H9 (cell line): ENCODE measurements around the gene AP2S1. TPM values are rescaled to one million over a fixed set of nuclear protein-coding genes. Genes with fewer than 3 reads are reported as not detected.

Experiments used
- DNase-seq: peaks from one replicate; pipeline ENCODE4 v3.0.0-alpha.2; 2017
- H2AFZ ChIP-seq: one replicate; pipeline ENCODE4 v1.6.1; 2013; ENCODE audit warnings: mild to moderate bottlenecking, low read length, control low read depth, moderate library complexity
- H2AK5ac ChIP-seq: 2 replicates; pipeline ENCODE4 v1.6.1; 2013; ENCODE audit warnings: low read length, control low read depth, mixed read lengths; ENCODE audit not compliant: insufficient read length
- H2BK120ac ChIP-seq: one replicate; pipeline ENCODE4 v1.6.1; 2013; ENCODE audit warnings: low read depth, mild to moderate bottlenecking, low read length, control low read depth, inconsistent platforms; ENCODE audit not compliant: poor library complexity, severe bottlenecking
- H2BK12ac ChIP-seq: 2 replicates; pipeline ENCODE4 v1.6.1; 2013; ENCODE audit warnings: low read length, control low read depth, mixed read lengths, low read depth; ENCODE audit not compliant: insufficient read length
- H2BK15ac ChIP-seq: 2 replicates; pipeline ENCODE4 v1.6.1; 2013; ENCODE audit warnings: low read depth, low read length, control low read depth
- H2BK20ac ChIP-seq: one replicate; pipeline ENCODE4 v1.6.1; 2013; ENCODE audit warnings: low read depth, mild to moderate bottlenecking, low read length, control low read depth, inconsistent platforms; ENCODE audit not compliant: poor library complexity, severe bottlenecking
- H2BK5ac ChIP-seq: 2 replicates; pipeline ENCODE4 v1.6.1; 2013; ENCODE audit warnings: low read length, control low read depth, mixed read lengths; ENCODE audit not compliant: insufficient read length
- H3K14ac ChIP-seq: 2 replicates; pipeline ENCODE4 v1.6.1; 2013; ENCODE audit warnings: low read length, control low read depth; ENCODE audit not compliant: insufficient read depth
- H3K18ac ChIP-seq: 2 replicates; pipeline ENCODE4 v1.6.1; 2013; ENCODE audit warnings: low read depth, mild to moderate bottlenecking, mixed read lengths, low read length, control low read depth; ENCODE audit not compliant: insufficient read length
- H3K23ac ChIP-seq: 2 replicates; pipeline ENCODE4 v1.6.1; 2013; ENCODE audit warnings: low read length, control low read depth, mixed read lengths, low read depth; ENCODE audit not compliant: insufficient read length
- H3K23me2 ChIP-seq: 2 replicates; pipeline ENCODE4 v1.6.1; 2013; ENCODE audit warnings: low read depth, mild to moderate bottlenecking, mixed read lengths, low read length, control low read depth; ENCODE audit not compliant: insufficient read length, poor library complexity, severe bottlenecking
- H3K27ac ChIP-seq: 2 replicates; pipeline ENCODE4 v1.5.1; 2013; ENCODE audit warnings: low read length, control low read depth, mixed read lengths, low read depth; ENCODE audit not compliant: insufficient read length
- H3K27me3 ChIP-seq: 2 replicates; pipeline ENCODE4 v1.6.1; 2013; ENCODE audit warnings: low read length, control low read depth, inconsistent platforms; ENCODE audit not compliant: insufficient read depth
- H3K4ac ChIP-seq: 2 replicates; pipeline ENCODE4 v1.6.1; 2013; ENCODE audit warnings: low read depth, mild to moderate bottlenecking, control low read depth, inconsistent platforms, low read length, moderate library complexity
- H3K4me1 ChIP-seq: 2 replicates; pipeline ENCODE4 v1.6.1; 2013; ENCODE audit warnings: low read length, control low read depth, inconsistent platforms; ENCODE audit not compliant: insufficient read depth
- H3K4me2 ChIP-seq: 2 replicates; pipeline ENCODE4 v1.6.1; 2013; ENCODE audit warnings: low read length, control low read depth, mixed read lengths; ENCODE audit not compliant: insufficient read length, insufficient read depth
- H3K56ac ChIP-seq: 2 replicates; pipeline ENCODE4 v1.6.1; 2013; ENCODE audit warnings: low read depth, mild to moderate bottlenecking, mixed read lengths, low read length, control low read depth; ENCODE audit not compliant: insufficient read length
- H3K79me1 ChIP-seq: 2 replicates; pipeline ENCODE4 v1.6.1; 2013; ENCODE audit warnings: low read depth, mild to moderate bottlenecking, moderate library complexity, low read length, control low read depth, inconsistent platforms; ENCODE audit not compliant: insufficient read depth, poor library complexity, severe bottlenecking
- H3K79me2 ChIP-seq: 2 replicates; pipeline ENCODE4 v1.6.1; 2013; ENCODE audit warnings: low read length, control low read depth, inconsistent platforms; ENCODE audit not compliant: insufficient read depth
- H3K9ac ChIP-seq: 2 replicates; pipeline ENCODE4 v1.6.1; 2013; ENCODE audit warnings: low read length, control low read depth, mixed read lengths; ENCODE audit not compliant: insufficient read length; ENCODE audit errors: extremely low read depth
- H3K9me3 ChIP-seq: one replicate; pipeline ENCODE4 v1.6.1; 2013; ENCODE audit warnings: low read depth, low read length, inconsistent platforms; ENCODE audit not compliant: control insufficient read depth
- H3T11ph ChIP-seq: one replicate; pipeline ENCODE4 v1.6.1; 2013; ENCODE audit warnings: mild to moderate bottlenecking, low read length, control low read depth, inconsistent platforms
- H4K20me1 ChIP-seq: one replicate; pipeline ENCODE4 v1.6.1; 2013; ENCODE audit not compliant: control insufficient read depth, insufficient read length, insufficient read depth
- H4K5ac ChIP-seq: 2 replicates; pipeline ENCODE4 v1.6.1; 2013; ENCODE audit warnings: low read depth, mild to moderate bottlenecking, mixed read lengths, low read length, control low read depth; ENCODE audit not compliant: insufficient read length
- H4K8ac ChIP-seq: replicated peaks from 2 replicates; pipeline ENCODE4 v1.6.1; 2013; ENCODE audit warnings: low read length, control low read depth, mixed read lengths, low read depth; ENCODE audit not compliant: insufficient read length
- H4K91ac ChIP-seq: 2 replicates; pipeline ENCODE4 v1.6.1; 2013; ENCODE audit warnings: low read depth, mild to moderate bottlenecking, moderate library complexity, mixed read lengths, low read length, control low read depth; ENCODE audit not compliant: insufficient read length
- H3K27ac Mint-ChIP-seq, 3 experiments: 2 replicates in 2 of 3; 3 replicates in 1 of 3; pipeline ENCODE4 v1.8.0; 2020 to 2021; ENCODE audit warnings: mixed read lengths in 3 of 3, mild to moderate bottlenecking in 1 of 3, moderate library complexity in 1 of 3
- H3K27me3 Mint-ChIP-seq: 2 replicates; pipeline ENCODE4 v1.8.0; 2021; ENCODE audit warnings: low read depth, mild to moderate bottlenecking, moderate library complexity, mixed read lengths
- H3K36me3 Mint-ChIP-seq, 3 experiments: 2 replicates in 2 of 3; 3 replicates in 1 of 3; pipeline ENCODE4 v1.8.0; 2020 to 2021; ENCODE audit warnings: low read depth in 3 of 3, mixed read lengths in 3 of 3; ENCODE audit not compliant: insufficient read depth in 1 of 3
- H3K4me1 Mint-ChIP-seq, 2 experiments: 2 replicates each; pipeline ENCODE4 v1.8.0; 2020; ENCODE audit warnings: mixed read lengths in 2 of 2
- H3K4me3 Mint-ChIP-seq, 2 experiments: 2 replicates in 1 of 2; 3 replicates in 1 of 2; pipeline ENCODE4 v1.8.0; 2020 to 2021; ENCODE audit warnings: mild to moderate bottlenecking in 2 of 2, mixed read lengths in 2 of 2, moderate library complexity in 1 of 2
- H3K9me3 Mint-ChIP-seq, 2 experiments: 2 replicates in 1 of 2; 3 replicates in 1 of 2; pipeline ENCODE4 v1.8.0; 2020; ENCODE audit warnings: mild to moderate bottlenecking in 2 of 2, mixed read lengths in 2 of 2, moderate library complexity in 1 of 2
- WGBS: extraction: QIAGEN DNeasy Blood & Tissue Kit; methylation state at CpG from one replicate; pipeline ENCODE4 v1.1.7; 2013; ENCODE audit warnings: missing lambda C conversion rate, low lambda C conversion rate, mixed read lengths; ENCODE audit not compliant: insufficient read length; ENCODE audit errors: extremely low coverage; 5-methylcytosine and 5-hydroxymethylcytosine counted together
- total RNA-seq: library from RNA; stranded (reverse); gene quantifications from 2 replicates; pipeline ENCODE4 v1.2.1, GENCODE V29; 2021
- TF ChIP-seq, protein P1 (sequence below): fragments of 200-600 bp; sonication (generic); conservative IDR thresholded peaks from 3 replicates; pipeline ENCODE4 v1.8.0; 2021; ENCODE audit warnings: antibody characterized with exemption, mild to moderate bottlenecking

The AP2S1 gene
- total RNA-seq, 1 experiment from 2014 or later: 193 TPM

DNA sequence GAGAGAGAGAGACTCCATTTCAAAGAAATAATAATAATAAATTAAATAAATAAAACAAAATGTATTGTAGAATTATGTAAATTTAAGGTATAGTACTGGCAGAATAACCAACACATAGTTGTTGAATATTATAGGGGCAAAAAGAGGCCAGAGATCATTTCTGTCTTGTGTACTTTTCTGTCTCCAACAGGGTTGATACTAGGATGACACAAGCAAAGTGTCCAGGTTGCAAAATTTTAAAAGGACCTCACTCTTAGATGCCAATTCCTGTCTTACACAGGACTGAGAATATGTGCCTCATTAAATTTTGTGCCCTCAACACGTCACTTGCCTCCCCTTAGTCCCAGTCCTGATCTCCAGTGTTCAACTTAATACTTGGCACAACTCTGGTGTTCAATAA, 2.2 kb upstream of the AP2S1 start:
- TF ChIP-seq, protein P1, sequence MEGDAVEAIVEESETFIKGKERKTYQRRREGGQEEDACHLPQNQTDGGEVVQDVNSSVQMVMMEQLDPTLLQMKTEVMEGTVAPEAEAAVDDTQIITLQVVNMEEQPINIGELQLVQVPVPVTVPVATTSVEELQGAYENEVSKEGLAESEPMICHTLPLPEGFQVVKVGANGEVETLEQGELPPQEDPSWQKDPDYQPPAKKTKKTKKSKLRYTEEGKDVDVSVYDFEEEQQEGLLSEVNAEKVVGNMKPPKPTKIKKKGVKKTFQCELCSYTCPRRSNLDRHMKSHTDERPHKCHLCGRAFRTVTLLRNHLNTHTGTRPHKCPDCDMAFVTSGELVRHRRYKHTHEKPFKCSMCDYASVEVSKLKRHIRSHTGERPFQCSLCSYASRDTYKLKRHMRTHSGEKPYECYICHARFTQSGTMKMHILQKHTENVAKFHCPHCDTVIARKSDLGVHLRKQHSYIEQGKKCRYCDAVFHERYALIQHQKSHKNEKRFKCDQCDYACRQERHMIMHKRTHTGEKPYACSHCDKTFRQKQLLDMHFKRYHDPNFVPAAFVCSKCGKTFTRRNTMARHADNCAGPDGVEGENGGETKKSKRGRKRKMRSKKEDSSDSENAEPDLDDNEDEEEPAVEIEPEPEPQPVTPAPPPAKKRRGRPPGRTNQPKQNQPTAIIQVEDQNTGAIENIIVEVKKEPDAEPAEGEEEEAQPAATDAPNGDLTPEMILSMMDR: no peak
- H2BK5ac ChIP-seq: no peak overlapping the region
- Mint-ChIP-seq H3K4me1 (peaks cover 19 to 21% of the 10 kb centered on the region in 2 experiments), H3K27ac (no peak overlapping the region), H3K27me3 (peaks cover 17% of the 10 kb centered on the region), H3K9me3 (no peaks in the 10 kb centered on the region), H3K36me3 (peaks cover under 1 to 2% (median 2%) of the 10 kb centered on the region in 3 experiments; a peak in 6 of 7 replicates), H3K4me3 (no peak overlapping the region)
- no peak overlapping the region for H2AFZ ChIP-seq
- H2BK15ac ChIP-seq: no peak overlapping the region
- no peak overlapping the region for H2BK12ac ChIP-seq
- H3K4me2 ChIP-seq: no peak overlapping the region
- H2AK5ac ChIP-seq: no peak overlapping the region
- H3K79me2 ChIP-seq: no peaks in the 10 kb centered on the region
- H3K27me3 ChIP-seq: peaks cover 2% of the 10 kb centered on the region; the same call in 1 of the 2 replicates
- H3K79me1 ChIP-seq: no peaks in the 10 kb centered on the region
- no peak overlapping the region for H4K5ac ChIP-seq
- no peak overlapping the region for H2BK20ac ChIP-seq
- H2BK120ac ChIP-seq: no peak overlapping the region
- no peak overlapping the region for H4K91ac ChIP-seq
- peaks cover 4% of the 10 kb centered on the region; the same call in 1 of the 2 replicates for H3K4me1 ChIP-seq
- no peaks in the 10 kb centered on the region for H3K9me3 ChIP-seq
- no peak overlapping the region for H3K23ac ChIP-seq
- no peak overlapping the region for H3K14ac ChIP-seq
- no peak overlapping the region for H4K8ac ChIP-seq
- H3K9ac ChIP-seq: no peak overlapping the region
- H3K56ac ChIP-seq: no peak overlapping the region
- peaks cover 4% of the 10 kb centered on the region for H3K23me2 ChIP-seq
- H3K18ac ChIP-seq: no peak overlapping the region
- no CpG with 5 or more reads among the region's 1 CpG for WGBS
- no peak overlapping the region for H3K27ac ChIP-seq
- no peak overlapping the region for H3K4ac ChIP-seq
- H3T11ph ChIP-seq: no peak overlapping the region
- H4K20me1 ChIP-seq: no peaks in the 10 kb centered on the region
- DNase-seq: no peak
